Measurements from ENCODE around the gene CNDP2. TPM values are rescaled to one million over a fixed set of nuclear protein-coding genes. Genes with fewer than 3 reads are reported as not detected.

CNDP2 gene
- total RNA-seq, 1 experiment from 2014 or later: 40.5 TPM

DNA sequence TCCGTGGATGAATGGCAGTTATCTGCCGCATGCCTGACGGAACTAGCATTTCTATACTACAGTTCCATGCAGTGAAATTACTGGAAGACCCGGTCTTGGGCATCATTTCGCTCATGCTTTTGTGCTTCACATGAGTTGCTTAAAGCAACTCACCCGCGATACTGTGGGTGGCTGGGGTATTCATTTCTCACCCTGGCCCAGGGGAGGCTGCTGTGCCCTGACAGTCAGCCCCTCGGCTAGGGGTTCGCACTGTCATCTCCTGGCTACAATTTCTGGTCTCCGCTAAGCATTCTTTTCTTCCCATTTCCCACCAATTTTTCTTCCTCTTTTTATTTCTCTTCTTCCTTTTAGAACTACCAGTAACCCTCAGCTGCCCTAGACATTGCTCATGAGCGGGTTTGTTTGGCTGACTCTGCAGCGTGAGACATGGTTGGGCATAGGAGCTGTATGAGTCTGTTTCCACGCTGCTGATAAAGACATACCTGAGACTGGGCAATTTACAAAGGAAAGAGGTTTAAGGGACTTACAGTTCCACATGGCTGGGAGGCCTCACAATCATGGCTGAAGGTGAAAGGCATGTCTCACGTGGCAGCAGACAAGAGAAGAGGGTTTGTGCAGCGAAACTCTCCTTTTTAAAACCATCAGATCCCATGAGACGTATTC lies 16.5 kb upstream of the CNDP2 start:
- no peaks in the 10 kb centered on the region for H3K36me3 ChIP-seq
- H3K4me3 ChIP-seq: no peak overlapping the region
- no peak overlapping the region for H3K27ac ChIP-seq
- no peaks in the 10 kb centered on the region for H3K27me3 ChIP-seq (replicated peaks)
- H3K9me3 ChIP-seq (replicated peaks): no peaks in the 10 kb centered on the region
- H3K4me1 ChIP-seq (replicated peaks): no peaks in the 10 kb centered on the region
- DNase-seq (ENCODE audit: low read depth in 1 of 2, low spot score in 2 of 2): no peak

DNA sequence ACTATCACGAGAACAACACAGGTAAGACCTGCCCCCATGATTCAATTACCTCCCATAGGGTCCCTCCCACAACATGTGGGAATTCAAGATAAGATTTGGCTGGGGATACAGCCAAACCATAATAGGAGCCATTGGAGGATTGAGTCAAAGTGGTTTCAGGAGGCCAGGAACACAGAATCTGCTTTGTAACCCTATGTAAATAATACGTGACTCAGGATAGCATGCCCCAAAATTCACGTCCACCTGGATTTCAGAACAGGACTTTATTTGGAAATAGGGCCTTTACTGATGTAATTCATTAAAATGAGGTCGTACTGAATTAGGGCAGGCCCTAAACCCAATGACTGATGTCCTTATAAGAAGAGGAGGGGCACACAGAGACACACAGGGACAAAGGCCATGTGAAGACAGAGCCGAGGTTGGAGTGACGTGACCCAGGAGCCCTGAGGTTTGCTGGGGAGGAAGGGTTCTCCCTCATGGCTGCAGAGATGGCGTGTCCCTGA lies 16.0 kb upstream of the CNDP2 start:
- Histone ChIP-seq H3K27ac (no peak overlapping the region), H3K4me1 (replicated peaks) (no peaks in the 10 kb centered on the region), H3K4me3 (no peak overlapping the region), H3K9me3 (replicated peaks) (no peaks in the 10 kb centered on the region), H3K36me3 (no peaks in the 10 kb centered on the region), H3K27me3 (replicated peaks) (no peaks in the 10 kb centered on the region)
- DNase-seq (ENCODE audit: low read depth in 1 of 2, low spot score in 2 of 2): no peak

DNA sequence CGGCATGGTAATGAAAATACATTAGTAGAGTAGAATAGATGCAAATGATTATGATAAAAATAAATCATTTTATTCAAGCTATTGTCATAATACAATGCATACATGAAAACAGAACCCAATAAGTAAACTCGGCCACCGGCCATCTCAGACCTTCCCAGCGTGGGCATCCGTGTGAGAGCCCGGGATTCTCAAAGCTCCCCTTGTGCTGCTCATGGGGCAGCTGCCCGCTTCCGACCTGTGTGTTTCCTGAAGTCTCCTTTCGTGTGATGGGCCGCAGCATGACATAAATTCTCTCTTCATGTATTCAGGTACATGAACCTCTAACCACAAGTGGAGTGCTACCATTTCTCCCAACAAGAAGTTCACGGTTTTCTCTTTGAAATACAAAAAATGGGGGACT lies 13.5 kb upstream of the CNDP2 start:
- Histone ChIP-seq H3K9me3 (replicated peaks) (no peaks in the 10 kb centered on the region), H3K27ac (no peak overlapping the region), H3K4me3 (no peak overlapping the region), H3K27me3 (replicated peaks) (no peaks in the 10 kb centered on the region), H3K36me3 (no peaks in the 10 kb centered on the region), H3K4me1 (replicated peaks) (no peaks in the 10 kb centered on the region)
- DNase-seq (ENCODE audit: low read depth in 1 of 2, low spot score in 2 of 2): no peak

DNA sequence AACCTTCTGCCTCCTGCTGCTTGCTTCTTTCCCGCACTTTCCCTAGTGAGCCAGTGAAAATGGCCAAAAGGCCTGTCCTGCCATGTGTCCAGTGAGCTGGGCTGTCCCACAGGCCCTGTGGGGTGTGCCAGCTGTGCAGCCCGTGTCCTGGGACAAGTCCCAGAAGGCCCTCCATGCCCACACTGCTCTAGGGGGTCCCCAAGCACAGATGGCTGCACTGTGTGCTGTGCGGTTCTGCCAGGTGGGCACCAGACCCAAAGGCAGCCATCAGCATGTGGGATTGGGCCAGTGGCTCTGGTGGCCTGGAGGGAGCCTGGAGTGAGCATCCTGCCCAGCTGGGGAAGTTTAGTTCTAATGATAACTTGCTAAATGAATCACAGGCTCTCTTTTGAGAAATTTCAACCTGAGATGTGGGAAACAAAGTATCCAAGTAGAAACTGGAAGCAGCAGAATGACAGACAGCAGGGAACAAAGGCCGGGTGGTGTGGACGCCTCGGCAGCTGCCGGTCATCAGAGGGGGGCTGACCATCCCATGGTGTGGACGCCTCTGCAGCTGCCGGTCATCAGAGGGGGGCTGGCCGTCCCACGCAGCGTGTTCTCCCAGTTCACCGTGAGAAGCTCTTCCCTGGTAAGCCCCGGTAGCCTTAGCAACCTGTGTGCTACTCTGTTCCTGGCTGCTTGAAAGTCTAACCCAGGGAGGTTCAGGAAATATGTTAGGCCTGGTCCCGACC lies 9.9 kb upstream of the CNDP2 start:
- DNase-seq (ENCODE audit: low read depth in 1 of 2, low spot score in 2 of 2): no peak
- H3K4me3 ChIP-seq: no peak overlapping the region
- peaks cover 8% of the 10 kb centered on the region for H3K4me1 ChIP-seq (replicated peaks)
- H3K9me3 ChIP-seq (replicated peaks): no peaks in the 10 kb centered on the region
- no peaks in the 10 kb centered on the region for H3K27me3 ChIP-seq (replicated peaks)
- no peak overlapping the region for H3K27ac ChIP-seq
- no peaks in the 10 kb centered on the region for H3K36me3 ChIP-seq

DNA sequence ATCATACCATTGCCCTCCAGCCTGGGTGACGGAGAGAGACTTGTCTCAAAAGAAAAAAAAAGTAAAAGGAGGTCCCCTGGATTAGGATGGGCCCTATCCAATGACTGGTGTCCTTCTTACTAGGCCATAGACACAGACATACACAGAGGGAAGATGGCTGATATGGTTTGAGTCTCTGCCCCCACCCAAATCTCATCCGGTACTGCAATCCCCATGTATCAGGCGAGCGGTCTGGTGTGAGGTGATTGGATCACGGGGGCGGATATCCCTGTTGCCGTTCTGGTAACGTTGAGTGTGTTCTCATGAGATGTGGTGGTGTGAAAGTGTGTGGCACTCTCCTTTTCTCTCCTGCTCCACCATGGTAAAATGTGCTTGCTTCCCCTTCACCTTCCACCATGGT lies 7.8 kb upstream of the CNDP2 start:
- DNase-seq (ENCODE audit: low read depth in 1 of 2, low spot score in 2 of 2): no peak
- H3K27ac ChIP-seq: no peak overlapping the region
- no peaks in the 10 kb centered on the region for H3K36me3 ChIP-seq
- H3K27me3 ChIP-seq (replicated peaks): no peaks in the 10 kb centered on the region
- H3K4me1 ChIP-seq (replicated peaks): peaks cover 8% of the 10 kb centered on the region
- no peaks in the 10 kb centered on the region for H3K9me3 ChIP-seq (replicated peaks)
- no peak overlapping the region for H3K4me3 ChIP-seq

DNA sequence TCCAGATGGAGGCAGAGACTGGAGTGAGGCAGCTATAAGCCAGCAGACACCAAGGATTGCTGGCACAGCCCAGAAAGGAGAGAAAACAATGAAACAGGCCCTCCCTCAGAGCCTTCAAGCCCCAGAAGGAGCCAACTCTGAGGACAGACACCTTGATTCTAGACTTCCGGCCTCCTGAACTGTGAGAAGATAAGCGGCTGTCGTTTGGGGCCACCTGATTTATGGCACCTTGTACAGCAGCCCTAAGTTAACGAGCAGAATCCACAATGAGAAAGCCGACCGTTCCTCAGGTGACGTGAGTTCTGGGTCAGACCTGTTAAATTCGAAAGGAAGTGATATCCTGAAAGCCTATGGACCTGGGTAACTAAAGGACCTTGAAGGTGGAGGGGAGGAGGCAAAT lies 7.3 kb upstream of the CNDP2 start:
- no peaks in the 10 kb centered on the region for H3K27me3 ChIP-seq (replicated peaks)
- H3K4me1 ChIP-seq (replicated peaks): peaks cover 8% of the 10 kb centered on the region
- H3K4me3 ChIP-seq: no peak overlapping the region
- H3K27ac ChIP-seq: no peak overlapping the region
- DNase-seq (ENCODE audit: low read depth in 1 of 2, low spot score in 2 of 2): no peak
- no peaks in the 10 kb centered on the region for H3K36me3 ChIP-seq
- H3K9me3 ChIP-seq (replicated peaks): no peaks in the 10 kb centered on the region

DNA sequence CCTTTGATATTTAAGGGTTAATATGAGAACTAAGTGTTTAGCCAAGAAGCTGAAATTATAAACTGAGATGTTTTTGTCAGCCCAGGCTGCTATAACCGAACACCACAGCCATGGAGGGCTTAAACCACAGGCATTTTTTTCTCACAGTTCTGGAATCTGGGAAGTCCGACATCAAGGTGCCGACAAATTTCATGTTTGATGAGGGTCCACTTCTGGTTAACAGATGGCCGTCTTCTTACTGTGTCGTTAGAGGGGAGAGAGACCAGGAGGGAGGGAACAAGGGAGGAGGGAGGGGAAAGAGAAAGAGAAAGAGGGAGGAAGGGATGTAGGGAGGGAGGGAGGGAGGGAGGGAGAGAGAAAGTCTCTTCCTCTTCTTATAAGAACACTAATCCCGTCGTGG lies 6.5 kb upstream of the CNDP2 start:
- no peaks in the 10 kb centered on the region for H3K27me3 ChIP-seq (replicated peaks)
- no peak overlapping the region for H3K4me3 ChIP-seq
- peak; percentile 78 to 87 for DNase-seq (ENCODE audit: low read depth in 1 of 2, low spot score in 2 of 2)
- no peak overlapping the region for H3K27ac ChIP-seq
- peaks cover 8% of the 10 kb centered on the region for H3K4me1 ChIP-seq (replicated peaks)
- no peaks in the 10 kb centered on the region for H3K36me3 ChIP-seq
- H3K9me3 ChIP-seq (replicated peaks): no peaks in the 10 kb centered on the region

DNA sequence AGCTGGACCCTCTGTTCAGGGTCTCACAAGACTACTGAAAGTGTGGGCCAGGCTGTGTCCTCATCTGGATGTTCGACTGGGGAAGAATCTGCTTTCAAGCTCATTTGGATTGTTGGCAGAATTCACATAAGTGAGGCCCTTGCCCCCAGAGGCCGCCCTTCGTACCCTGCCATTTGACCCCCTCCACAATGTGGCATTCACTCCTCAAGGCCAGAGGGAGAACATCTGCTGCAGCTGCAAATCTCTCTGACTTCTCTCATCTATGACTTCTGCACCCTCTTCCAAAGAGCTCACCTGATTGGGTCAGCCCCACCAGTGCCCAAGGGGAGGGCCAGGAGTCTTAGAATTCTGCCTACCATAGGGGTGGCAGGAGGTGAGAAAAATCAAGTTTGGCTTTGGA lies 3.9 kb upstream of the CNDP2 start:
- Histone ChIP-seq H3K9me3 (replicated peaks) (no peaks in the 10 kb centered on the region), H3K36me3 (peaks cover 5% of the 10 kb centered on the region), H3K4me3 (no peak overlapping the region), H3K27me3 (replicated peaks) (no peaks in the 10 kb centered on the region), H3K27ac (no peak overlapping the region), H3K4me1 (replicated peaks) (peaks cover 12% of the 10 kb centered on the region)
- DNase-seq (ENCODE audit: low read depth in 1 of 2, low spot score in 2 of 2): no peak

DNA sequence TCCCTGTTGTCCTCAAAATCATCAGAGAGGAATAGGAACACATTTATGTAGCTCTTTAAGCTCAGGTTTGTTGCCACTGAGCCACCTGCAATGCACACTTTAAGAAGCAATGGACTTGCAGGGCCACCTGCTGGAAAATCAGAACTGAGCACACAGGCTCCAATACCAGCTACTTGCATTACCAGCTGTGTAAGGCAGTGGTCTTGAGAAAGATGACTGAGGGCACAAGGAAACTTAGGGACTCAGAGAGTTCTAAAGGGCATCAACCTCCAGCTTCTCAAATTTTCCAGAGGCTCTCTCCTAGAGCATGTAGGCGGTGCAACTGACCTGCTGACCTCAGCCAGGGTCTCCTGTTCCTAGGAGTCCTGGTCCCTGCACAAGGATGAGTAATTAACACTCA lies 2.5 kb upstream of the CNDP2 start:
- Histone ChIP-seq H3K27me3 (replicated peaks) (no peaks in the 10 kb centered on the region), H3K27ac (no peak overlapping the region), H3K4me3 (no peak overlapping the region), H3K9me3 (replicated peaks) (no peaks in the 10 kb centered on the region), H3K36me3 (peaks cover 7% of the 10 kb centered on the region), H3K4me1 (replicated peaks) (peaks cover 23% of the 10 kb centered on the region)
- DNase-seq (ENCODE audit: low read depth in 1 of 2, low spot score in 2 of 2): peak in 1 of 2 experiments; percentile 14

DNA sequence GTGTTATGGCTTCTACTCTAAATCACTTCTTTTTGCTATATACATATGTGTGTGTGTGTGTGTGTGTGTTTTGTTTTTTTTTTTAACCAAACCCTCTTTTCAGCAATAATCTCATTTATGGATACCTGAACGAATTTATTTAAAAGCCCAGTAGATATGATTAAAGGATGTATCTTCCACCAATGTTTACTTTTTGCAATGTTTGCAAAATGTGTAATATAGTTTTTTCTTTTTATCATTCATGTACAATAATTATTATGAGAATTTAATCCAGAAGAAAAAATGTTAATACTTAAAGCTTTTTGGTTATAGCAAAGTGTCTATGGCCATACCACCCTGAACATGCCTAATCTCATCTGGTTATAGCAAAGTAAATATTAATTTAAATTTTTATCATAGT lies 1.6 kb upstream of the CNDP2 start:
- Histone ChIP-seq H3K27ac (no peak overlapping the region), H3K4me3 (no peak overlapping the region)

DNA sequence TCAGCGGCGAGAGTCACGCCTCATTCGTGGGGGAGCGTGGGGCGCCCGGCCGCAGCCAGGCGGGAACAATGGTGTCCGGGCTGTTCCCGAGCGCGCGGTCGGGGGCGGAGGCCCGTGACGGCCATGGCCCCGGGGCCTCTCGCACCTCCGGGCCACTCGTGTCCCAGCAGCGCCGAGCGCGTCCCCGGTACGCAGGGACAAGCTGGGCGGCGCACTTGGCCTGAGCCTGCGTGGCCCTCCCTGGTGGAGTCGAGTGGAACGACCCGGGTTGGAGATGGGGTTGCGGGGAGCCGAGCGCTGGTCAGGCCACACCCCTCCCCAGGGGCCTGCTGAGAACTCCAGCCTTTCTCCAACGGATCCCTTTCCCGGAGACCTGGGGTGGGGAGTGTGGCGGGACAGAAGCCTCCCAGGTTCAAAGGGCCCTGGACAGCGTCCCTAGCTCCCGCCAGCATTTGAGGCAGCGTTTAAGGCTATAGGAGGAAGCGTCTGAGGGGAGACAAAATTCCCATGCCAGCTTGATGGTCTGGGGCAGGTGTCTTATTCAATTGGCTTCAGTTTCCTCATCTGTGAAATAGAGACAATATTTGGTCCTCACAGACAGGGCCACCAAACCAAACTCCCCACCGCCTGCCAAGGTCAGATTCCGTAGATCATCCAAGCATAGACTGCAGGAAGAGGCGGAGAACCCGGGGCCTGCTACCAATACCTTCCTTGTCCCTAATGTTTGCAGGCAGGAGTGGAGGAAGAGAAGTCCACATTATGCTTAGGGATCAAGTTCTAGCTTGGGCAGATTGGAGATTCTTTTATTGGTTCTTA lies 553 bp downstream of the CNDP2 start:
- peaks cover 28% of the 10 kb centered on the region for H3K4me1 ChIP-seq (replicated peaks)
- peak in 1 of 2 experiments; percentile 68 for DNase-seq (ENCODE audit: low read depth in 1 of 2, low spot score in 2 of 2)
- H3K27me3 ChIP-seq (replicated peaks): no peaks in the 10 kb centered on the region
- H3K4me3 ChIP-seq: peak overlapping the region; percentile 86
- H3K27ac ChIP-seq: peak overlapping the region; percentile 86
- no peaks in the 10 kb centered on the region for H3K9me3 ChIP-seq (replicated peaks)
- H3K36me3 ChIP-seq: peaks cover 24% of the 10 kb centered on the region

More for the DNA sequence above, 1.6 kb upstream of the CNDP2 start:
- Histone ChIP-seq H3K27me3 (replicated peaks) (no peaks in the 10 kb centered on the region), H3K4me1 (replicated peaks) (peaks cover 24% of the 10 kb centered on the region), H3K36me3 (peaks cover 7% of the 10 kb centered on the region), H3K9me3 (replicated peaks) (no peaks in the 10 kb centered on the region)
- no peak for DNase-seq (ENCODE audit: low read depth in 1 of 2, low spot score in 2 of 2)

DNA sequence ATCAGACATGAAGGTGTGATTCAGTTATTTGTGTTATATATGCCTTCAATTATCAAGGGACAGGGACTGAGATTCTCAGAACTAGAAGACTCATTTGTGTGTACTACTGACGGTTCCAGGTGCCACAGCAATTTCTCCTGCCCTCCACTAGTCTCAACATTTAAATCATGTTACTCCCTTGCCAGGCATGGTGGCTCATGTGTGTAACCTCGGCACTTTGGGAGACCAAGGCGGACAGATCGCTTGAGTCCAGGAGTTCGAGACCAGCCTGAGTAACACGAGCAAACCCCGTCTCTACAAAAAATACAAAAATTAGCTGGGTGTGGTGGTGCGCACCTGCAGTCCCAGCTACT lies 1.1 kb downstream of the CNDP2 start:
- Histone ChIP-seq H3K4me3 (peak overlapping the region; percentile 86), H3K27ac (no peak overlapping the region), H3K4me1 (replicated peaks) (peaks cover 28% of the 10 kb centered on the region), H3K9me3 (replicated peaks) (no peaks in the 10 kb centered on the region), H3K36me3 (peaks cover 30% of the 10 kb centered on the region), H3K27me3 (replicated peaks) (no peaks in the 10 kb centered on the region)
- DNase-seq (ENCODE audit: low read depth in 1 of 2, low spot score in 2 of 2): no peak

DNA sequence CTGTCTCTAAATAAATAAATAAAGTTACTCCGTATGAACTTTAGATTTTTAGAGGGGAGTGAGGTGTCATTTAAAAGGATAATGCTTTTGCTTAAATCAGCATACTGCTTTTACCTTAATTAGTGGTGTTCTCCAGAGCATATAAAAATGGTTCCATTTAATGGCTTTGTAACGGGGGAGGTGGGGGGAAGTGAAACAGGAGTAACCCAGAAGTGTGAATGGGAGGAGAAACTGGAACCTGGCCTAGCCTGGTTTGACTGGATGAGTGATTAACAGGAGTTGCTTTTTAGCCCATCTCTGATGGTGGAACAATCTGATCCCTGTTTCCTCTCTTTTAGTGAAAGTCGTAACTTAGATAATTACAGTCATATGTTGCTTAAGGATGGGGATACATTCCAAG lies 1.6 kb downstream of the CNDP2 start:
- Histone ChIP-seq H3K27me3 (replicated peaks) (no peaks in the 10 kb centered on the region), H3K27ac (no peak overlapping the region), H3K4me3 (no peak overlapping the region), H3K4me1 (replicated peaks) (peaks cover 28% of the 10 kb centered on the region), H3K9me3 (replicated peaks) (no peaks in the 10 kb centered on the region), H3K36me3 (peaks cover 35% of the 10 kb centered on the region)
- DNase-seq (ENCODE audit: low read depth in 1 of 2, low spot score in 2 of 2): no peak
